ENCODE results near the gene ITIH6.
"Not testable (repeated sequence)": the region's sequence is repeated elsewhere in the genome, so short reads cannot be mapped to it uniquely, and the experiment has no call there.

Gene ITIH6

GRCh38 chrX:54747733-54748393 is 50.2 kb downstream of the ITIH6 start:
- peak; percentile 16 for DNase-seq (ENCODE audit: low read depth)
- H3K4me3 ChIP-seq (ENCODE audit: low read depth, low read length) = no peak overlapping the region; the same call in 1 of the 2 replicates
- TF ChIP-seq CTCF (IDR thresholded peaks at IDR 0.05; ENCODE audit: insufficient read depth, low read depth, low read length, missing control alignments) = no peak

GRCh38 chrX:54746928-54747327 is 51.1 kb downstream of the ITIH6 start:
- H3K4me3 ChIP-seq (ENCODE audit: low read depth, low read length) = no peak overlapping the region
- DNase-seq (ENCODE audit: low read depth) = no peak
- no peak for TF ChIP-seq CTCF (IDR thresholded peaks at IDR 0.05; ENCODE audit: insufficient read depth, low read depth, low read length, missing control alignments)

- no peak overlapping the region for H3K4me3 ChIP-seq (ENCODE audit: low read depth, low read length)
- no peak for TF ChIP-seq CTCF (IDR thresholded peaks at IDR 0.05; ENCODE audit: insufficient read depth, low read depth, low read length, missing control alignments)
- no peak for DNase-seq (ENCODE audit: low read depth)
Measured at GRCh38 chrX:54745676-54746075, 52.4 kb downstream of the ITIH6 start.

GRCh38 chrX:54738567-54738966 is 59.5 kb downstream of the ITIH6 start:
- not testable (repeated sequence) for DNase-seq (ENCODE audit: low read depth); H3K4me3 ChIP-seq (ENCODE audit: low read depth, low read length)

GRCh38 chrX:54736298-54736942 is 61.6 kb downstream of the ITIH6 start:
- not testable (repeated sequence) for H3K4me3 ChIP-seq (ENCODE audit: low read depth, low read length); DNase-seq (ENCODE audit: low read depth)

GRCh38 chrX:54721424-54721823 is 76.6 kb downstream of the ITIH6 start:
- TF ChIP-seq CTCF (IDR thresholded peaks at IDR 0.05; ENCODE audit: insufficient read depth, low read depth, low read length, missing control alignments) = no peak
- no peak overlapping the region for H3K4me3 ChIP-seq (ENCODE audit: low read depth, low read length)
- no peak for DNase-seq (ENCODE audit: low read depth)

- DNase-seq (ENCODE audit: low read depth) = no peak
- TF ChIP-seq CTCF (IDR thresholded peaks at IDR 0.05; ENCODE audit: insufficient read depth, low read depth, low read length, missing control alignments) = no peak
- no peak overlapping the region for H3K4me3 ChIP-seq (ENCODE audit: low read depth, low read length)
Measured at GRCh38 chrX:54715621-54716020, 82.4 kb downstream of the ITIH6 start.

GRCh38 chrX:54714424-54714823 is 83.6 kb downstream of the ITIH6 start:
- no peak for TF ChIP-seq CTCF (IDR thresholded peaks at IDR 0.05; ENCODE audit: insufficient read depth, low read depth, low read length, missing control alignments)
- DNase-seq (ENCODE audit: low read depth) = no peak
- H3K4me3 ChIP-seq (ENCODE audit: low read depth, low read length) = no peak overlapping the region
